CD4-positive, alpha-beta T cell treated with Interleukin-15 for 4 hours (primary cell): ENCODE measurements around the gene RGS1.

Source experiments
- DNase-seq: peaks from one replicate; pipeline ENCODE4 v3.0.0-alpha.2; 2020; ENCODE audit warnings: low spot score

The RGS1 gene

DNA sequence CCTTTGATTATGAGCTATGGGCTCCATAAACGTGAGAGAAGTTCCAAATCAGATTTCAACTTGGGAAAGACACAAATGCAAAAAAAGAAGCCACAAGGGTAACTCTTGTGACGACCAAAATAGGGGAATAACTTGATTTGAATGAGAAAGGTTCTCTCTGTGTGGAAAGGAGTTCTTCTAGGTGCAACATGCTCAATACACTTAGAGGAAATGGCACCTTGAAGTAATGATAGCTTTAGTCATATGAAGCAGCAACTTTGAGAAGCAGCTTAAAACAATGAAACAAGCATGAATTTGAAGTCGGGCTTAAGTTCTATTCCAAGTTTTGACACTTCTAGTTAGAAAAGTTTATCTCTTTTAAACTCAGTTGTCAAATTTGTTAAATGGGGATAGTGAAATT is 21.8 kb upstream of the RGS1 start:
- DNase-seq: no peak

DNA sequence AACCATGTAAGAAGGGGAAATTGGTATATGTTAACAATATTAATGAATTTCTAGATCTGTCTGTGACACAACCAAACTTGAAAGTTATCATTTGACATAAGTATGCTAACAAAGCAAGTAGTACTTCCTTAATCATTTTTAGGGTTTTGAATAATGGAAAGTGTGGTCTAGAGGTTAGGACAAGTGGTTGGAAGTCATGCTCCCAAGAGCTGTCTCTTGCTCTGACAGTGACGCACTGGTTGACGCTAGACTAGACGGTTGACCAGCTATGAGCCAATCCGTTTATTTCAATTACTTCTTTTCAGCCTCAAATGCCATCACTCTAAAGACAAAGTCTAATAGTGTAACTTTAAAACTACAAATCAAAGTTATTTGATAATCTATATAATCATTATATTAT is 20.7 kb upstream of the RGS1 start:
- DNase-seq: no peak

GRCh38 chr1:192555399-192555798 is 20.2 kb upstream of the RGS1 start:
- DNase-seq: no peak

DNA sequence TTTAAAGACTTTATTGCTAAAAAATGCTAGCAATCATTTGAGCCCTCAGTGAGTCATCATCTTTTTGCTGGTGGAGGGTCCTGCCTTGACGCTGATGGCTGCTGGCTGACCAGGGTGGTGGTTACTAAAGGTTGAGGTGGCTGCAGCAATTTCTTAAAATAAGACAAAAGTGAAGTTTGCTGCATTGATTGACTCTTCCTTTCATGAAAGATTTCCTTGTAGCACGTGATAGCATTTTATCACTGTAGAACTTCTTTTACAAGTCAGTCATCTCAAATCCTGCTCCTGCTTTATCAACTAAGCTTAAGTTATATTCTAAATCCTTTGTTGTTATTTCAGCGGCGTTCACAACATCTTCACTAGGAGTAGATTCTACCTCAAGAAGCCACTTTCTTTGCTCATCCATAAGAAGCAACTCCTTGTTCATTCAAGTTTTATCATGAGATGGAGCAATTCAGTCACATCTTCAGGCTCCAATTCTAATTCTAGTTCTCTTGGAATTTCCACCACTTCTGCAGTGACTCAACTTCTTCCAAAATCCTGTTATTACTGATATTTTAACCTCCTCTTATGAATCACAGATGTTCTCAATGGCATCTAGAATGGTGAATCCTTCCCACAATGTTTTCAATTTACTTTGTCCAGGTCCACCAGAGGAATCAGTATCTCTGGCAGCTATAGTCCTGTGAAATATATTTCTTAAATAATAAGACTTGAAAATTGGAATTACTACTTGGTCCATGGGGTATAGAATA is 17.6 kb upstream of the RGS1 start:
- DNase-seq: no peak

- DNase-seq: no peak
These were observed 16.2 kb upstream of the RGS1 start for GRCh38 chr1:192559115-192560006.

DNA sequence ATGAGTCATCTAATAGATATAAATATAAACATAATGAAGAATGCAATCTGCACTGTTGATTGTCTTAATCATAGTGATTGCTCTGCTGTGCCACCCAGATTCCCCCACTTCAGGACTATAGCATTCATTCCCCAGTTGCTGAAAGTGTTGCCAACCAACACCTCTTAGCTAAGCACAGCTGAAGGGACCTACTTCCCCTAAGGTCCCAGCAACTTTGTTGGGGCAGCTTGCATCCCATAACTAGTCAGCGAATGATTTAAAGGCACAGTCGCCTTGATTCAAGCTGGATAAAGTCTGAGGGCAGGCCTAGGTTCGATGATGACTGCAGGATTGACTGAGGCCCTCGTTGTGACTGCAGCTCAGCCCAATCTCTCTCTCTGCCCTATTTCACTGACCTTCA is 14.3 kb upstream of the RGS1 start:
- DNase-seq: no peak

DNA sequence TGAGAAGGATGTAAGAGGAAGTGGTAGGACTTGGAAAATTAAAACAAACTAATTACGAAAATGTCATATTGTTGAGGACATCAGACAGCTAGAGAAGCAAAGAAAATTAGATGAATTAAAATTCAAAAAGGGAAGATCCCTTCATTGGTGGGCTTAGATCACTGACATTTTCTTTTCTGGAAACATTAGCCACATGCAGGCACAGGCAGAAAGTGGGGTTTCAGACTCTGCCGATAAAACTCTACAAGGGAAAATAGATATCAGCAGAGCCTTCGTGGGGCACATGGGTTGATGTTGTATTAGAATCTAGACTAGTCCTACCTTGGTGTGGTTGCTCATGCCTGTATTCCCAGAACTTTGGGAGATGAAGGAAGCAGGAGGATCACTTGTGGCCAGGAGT is 12.4 kb upstream of the RGS1 start:
- no peak for DNase-seq

DNA sequence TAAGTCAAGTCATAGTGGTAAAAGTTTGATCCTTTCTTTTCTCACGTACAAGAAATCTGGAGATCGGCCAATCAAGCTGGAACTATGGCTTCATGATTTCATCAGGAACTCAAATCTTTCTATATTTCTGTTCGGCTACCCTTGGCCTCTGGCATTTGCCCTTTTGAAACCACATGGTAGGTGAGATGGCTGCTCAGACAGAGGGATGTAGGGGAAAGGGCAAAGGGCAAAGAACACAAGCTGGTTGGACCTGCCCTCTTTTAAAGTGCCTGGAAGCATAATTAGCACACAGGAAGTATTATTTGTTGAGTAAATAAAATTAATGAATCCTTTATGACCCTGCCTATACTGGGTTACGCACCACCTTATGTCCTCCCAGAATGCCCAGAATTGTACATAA is 11.5 kb upstream of the RGS1 start:
- no peak for DNase-seq

- no peak for DNase-seq
These were observed 9.6 kb upstream of the RGS1 start for GRCh38 chr1:192565946-192566345.

- DNase-seq: no peak
These were observed 8.9 kb upstream of the RGS1 start for GRCh38 chr1:192566657-192567056.

DNA sequence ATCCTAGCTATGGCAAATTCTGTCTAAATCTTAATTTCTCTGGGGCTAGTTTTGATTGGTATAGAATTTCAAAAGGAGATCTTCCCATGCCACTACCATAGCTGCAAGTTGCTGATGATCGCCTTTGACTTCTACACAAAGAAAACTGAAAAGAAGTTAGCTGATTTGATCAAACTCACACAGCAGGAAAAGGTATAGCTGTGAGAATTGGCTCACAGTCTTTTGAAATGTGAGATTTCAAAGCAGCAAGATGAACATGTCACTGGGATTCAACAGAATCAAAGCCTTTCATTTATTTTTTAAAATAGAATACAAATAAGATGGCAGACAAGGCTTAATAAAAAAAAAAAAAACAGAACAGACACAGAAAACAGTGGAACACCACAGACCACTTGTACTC is 7.5 kb upstream of the RGS1 start:
- DNase-seq: no peak

- DNase-seq: no peak
These were observed 3.9 kb upstream of the RGS1 start for GRCh38 chr1:192571668-192572067.

DNA sequence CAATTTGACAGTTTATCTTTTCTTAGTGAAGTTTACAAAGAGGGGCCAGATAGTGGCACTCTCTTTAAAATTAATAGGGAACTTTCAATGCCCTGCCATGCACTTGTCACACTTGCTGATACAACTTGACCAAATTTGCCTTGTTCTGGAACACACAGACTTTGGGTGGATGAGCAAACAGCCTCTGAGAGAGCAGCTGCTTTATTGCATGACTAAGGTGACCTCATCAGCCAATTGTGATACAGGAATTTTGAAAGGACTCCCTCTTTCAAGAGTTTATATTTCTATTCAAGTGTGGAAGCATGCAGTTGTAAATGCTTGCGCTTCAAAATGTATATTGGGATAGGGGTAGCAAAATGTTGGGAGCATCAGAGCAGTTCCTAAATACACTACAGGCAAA is 2.1 kb upstream of the RGS1 start:
- no peak for DNase-seq

- DNase-seq: no peak
These were observed 1.5 kb upstream of the RGS1 start for GRCh38 chr1:192574073-192574472.

GRCh38 chr1:192576190-192577144 is 894 bp downstream of the RGS1 start:
- DNase-seq: no peak

GRCh38 chr1:192577145-192578140 is 1.9 kb downstream of the RGS1 start:
- DNase-seq: no peak

GRCh38 chr1:192578144-192578909 is 2.8 kb downstream of the RGS1 start:
- DNase-seq: no peak

GRCh38 chr1:192579010-192579738 is 3.6 kb downstream of the RGS1 start:
- DNase-seq: peak; percentile 43

DNA sequence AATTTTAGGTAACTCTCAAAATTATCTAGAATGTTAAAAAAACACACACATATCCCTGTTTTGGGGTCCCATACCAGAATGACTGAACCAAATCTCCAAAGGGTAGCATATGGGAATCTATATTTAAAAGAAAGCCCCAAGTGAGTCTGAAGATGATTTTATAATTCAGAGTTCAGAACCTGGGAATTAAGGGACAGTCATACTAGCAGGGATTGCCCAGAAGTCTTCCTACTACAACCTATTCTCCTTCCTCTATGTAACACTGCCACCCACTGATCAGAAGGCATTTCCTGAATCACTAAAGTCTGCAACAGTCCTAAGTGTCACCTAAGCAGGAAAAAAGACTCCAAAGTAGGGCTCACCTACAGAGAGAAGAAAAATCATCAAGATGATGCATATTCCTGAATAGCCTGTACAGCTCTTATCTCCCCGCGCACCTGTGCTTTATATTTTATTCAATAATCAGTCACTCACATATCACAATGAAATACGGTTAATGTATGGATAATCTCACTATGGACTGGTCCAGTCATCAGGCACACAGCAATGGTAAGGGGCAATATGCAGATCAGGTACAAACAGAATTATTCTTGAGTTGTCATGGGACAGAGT is 4.9 kb downstream of the RGS1 start:
- peak; percentile 44 for DNase-seq
